Adrenal gland (tissue), 12 donors: Measurements from ENCODE around the gene TMEM244. TPM values are rescaled to one million over a fixed set of nuclear protein-coding genes. Genes with fewer than 3 reads are reported as not detected.

Experiments used
- DNase-seq, 7 donors: peaks; one replicate each; pipeline ENCODE4 v3.0.0-alpha.2; 2019 to 2020
- H3K27ac ChIP-seq, 5 donors: fragments of 200-600 bp; sonication (generic) in 4 of 5; 1 replicate in 3 of 5; 2 replicates in 2 of 5; pipeline versions ENCODE4 v1.5.1 to v1.8.0; 2016 to 2020; ENCODE audit warnings: mild to moderate bottlenecking in 1 of 5
- H3K27me3 ChIP-seq: fragments of 200-600 bp; 2 replicates; pipeline ENCODE4 v1.8.0; 2021
- H3K36me3 ChIP-seq, 2 donors: fragments of 200-600 bp; replicated peaks in 1 of 2; 1 replicate in 1 of 2; 2 replicates in 1 of 2; pipeline versions ENCODE4 v1.5.1 to v1.8.0; 2018 to 2022
- H3K4me1 ChIP-seq, 2 donors: fragments of 200-600 bp; replicated peaks in 1 of 2; 1 replicate in 1 of 2; 2 replicates in 1 of 2; pipeline versions ENCODE4 v1.5.1 to v1.8.0; 2018 to 2021
- H3K4me3 ChIP-seq, 4 donors: fragments of 200-600 bp; sonication (generic) in 3 of 4; one replicate each; pipeline ENCODE4 v1.5.1; 2016 to 2018
- H3K9me3 ChIP-seq, 3 donors: fragments of 200-600 bp; sonication (generic) in 1 of 3; replicated peaks in 1 of 3; 1 replicate in 2 of 3; 2 replicates in 1 of 3; pipeline versions ENCODE4 v1.5.1 to v1.8.0; 2016 to 2021
- POLR2A ChIP-seq, 2 donors: fragments of 450-650 bp; IDR thresholded peaks; one replicate each; pipeline ENCODE4 v1.6.1; 2017; ENCODE audit warnings: antibody characterized with exemption in 2 of 2, mild to moderate bottlenecking in 2 of 2, moderate library complexity in 1 of 2
- WGBS, 4 donors: extraction: QIAGEN DNeasy Blood & Tissue Kit in 2 of 4; methylation state at CpG; one replicate each; pipeline versions ENCODE4 v1.1.5 to v1.1.7; 2013 to 2017; 5-methylcytosine and 5-hydroxymethylcytosine counted together
- intact Hi-C, 2 donors: fragments of 100-400 bp; cut with DNase I; formaldehyde crosslinking; loops; one replicate each; pipeline versions ENCODE4 v1.14.1 to v1.15.0; 2022 to 2023
- polyA plus RNA-seq, 3 donors: library from polyadenylated mRNA; stranded (reverse); fragments of 200-250 nt in 2 of 3; fragments of 350-450 nt in 1 of 3; fragmentation: Illumina TruSeq in 1 of 3; extraction: RNeasy Lipid Tissue Mini Kit (QIAGEN cat#74804) in 1 of 3; gene quantifications; one replicate each; pipeline ENCODE4 v1.2.3, GENCODE V29; 2013 to 2014
- total RNA-seq, 9 donors: library from RNA; depleted of rRNA in 4 of 9; stranded (reverse); fragments of >200 nt in 4 of 9; fragments of 120-200 nt in 1 of 9; fragmentation: NEBNext Ultra II Directional in 1 of 9; extraction: Animal tissue kit (Norgen Biotek cat#: 25700) in 1 of 9; gene quantifications; one replicate each; pipeline versions ENCODE4 v1.1.0 to v1.2.4, GENCODE V29; 2013 to 2023
- TF ChIP-seq, protein P1 (sequence below), 6 experiments: fragments of 450-650 bp in 4 of 6; fragments of 200-600 bp in 2 of 6; sonication (generic) in 1 of 6; IDR thresholded peaks; 1 replicate in 5 of 6; 2 replicates in 1 of 6; pipeline versions ENCODE4 v1.5.1 to v1.8.0; 2016 to 2021; ENCODE audit warnings: antibody characterized with exemption in 6 of 6, mild to moderate bottlenecking in 2 of 6, moderate library complexity in 1 of 6
- donor health status: healthy with polysubstance abuse.
- donor health status: Bipolar disorder and iron deficiency.
- donor health status: DM: yes; HTN: yes; CAD: no.
- donor health status: DM: no; HTN: no; CAD: no.
- donor health status: DM: no; HTN: no; CAD: no.
- donor health status: DM: yes; HTN: yes; CAD: no.

Gene TMEM244
- total and polyA plus RNA-seq, 12 donors, result not detected

DNA sequence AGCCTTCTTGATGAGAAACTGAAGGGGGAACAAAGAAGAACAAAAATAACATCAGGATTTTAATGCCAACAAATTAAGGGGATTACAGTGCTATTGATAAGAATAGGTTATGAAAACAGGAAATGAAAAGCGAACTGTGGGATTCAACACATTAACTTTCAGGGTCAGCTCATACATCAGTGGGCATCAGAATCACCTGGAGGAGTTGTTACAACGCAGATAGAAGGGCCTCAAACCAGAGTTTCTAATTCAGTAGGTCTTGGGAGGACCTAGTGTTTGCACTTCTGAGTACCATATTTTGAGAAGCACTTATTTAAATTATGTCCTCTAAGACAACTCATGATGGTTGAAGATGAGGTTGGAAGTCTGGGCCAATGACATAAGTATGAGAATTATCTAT is 5.6 kb upstream of the TMEM244 start:
- no peaks in the 10 kb centered on the region for H3K9me3 ChIP-seq
- no peaks in the 10 kb centered on the region for H3K36me3 ChIP-seq
- no peak for DNase-seq
- 83 to 89% (median 87%) methylated on average over 2 of the region's 2 CpGs for WGBS, 4 donors
- H3K27ac ChIP-seq, result no peak overlapping the region
- TF ChIP-seq, protein P1, sequence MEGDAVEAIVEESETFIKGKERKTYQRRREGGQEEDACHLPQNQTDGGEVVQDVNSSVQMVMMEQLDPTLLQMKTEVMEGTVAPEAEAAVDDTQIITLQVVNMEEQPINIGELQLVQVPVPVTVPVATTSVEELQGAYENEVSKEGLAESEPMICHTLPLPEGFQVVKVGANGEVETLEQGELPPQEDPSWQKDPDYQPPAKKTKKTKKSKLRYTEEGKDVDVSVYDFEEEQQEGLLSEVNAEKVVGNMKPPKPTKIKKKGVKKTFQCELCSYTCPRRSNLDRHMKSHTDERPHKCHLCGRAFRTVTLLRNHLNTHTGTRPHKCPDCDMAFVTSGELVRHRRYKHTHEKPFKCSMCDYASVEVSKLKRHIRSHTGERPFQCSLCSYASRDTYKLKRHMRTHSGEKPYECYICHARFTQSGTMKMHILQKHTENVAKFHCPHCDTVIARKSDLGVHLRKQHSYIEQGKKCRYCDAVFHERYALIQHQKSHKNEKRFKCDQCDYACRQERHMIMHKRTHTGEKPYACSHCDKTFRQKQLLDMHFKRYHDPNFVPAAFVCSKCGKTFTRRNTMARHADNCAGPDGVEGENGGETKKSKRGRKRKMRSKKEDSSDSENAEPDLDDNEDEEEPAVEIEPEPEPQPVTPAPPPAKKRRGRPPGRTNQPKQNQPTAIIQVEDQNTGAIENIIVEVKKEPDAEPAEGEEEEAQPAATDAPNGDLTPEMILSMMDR (IDR thresholded peaks at IDR 0.05), result no peak
- TF ChIP-seq POLR2A (IDR thresholded peaks at IDR 0.05), result no peak
- no peaks in the 10 kb centered on the region for H3K4me1 ChIP-seq
- peaks cover 6% of the 10 kb centered on the region for H3K27me3 ChIP-seq
- intact Hi-C loops, result no loop called here
- H3K4me3 ChIP-seq, result no peak overlapping the region

DNA sequence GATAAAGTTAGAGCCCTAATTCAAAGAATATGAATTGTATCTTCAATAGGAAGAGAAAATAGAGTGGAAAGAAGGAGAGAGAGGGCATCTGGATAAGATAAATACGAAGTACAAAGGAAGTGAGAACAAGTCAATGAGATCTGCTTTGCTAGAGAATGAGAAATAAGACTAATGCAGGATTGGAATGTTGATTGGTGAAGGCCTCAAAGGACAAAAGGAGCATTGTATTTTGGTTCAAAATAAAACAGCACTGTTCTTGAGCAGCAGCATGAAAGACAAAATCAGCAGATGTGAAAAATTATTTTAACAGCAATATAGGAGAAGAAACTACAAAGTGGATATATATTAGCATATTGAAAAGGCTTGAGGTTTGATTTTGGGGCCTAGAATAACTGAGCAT is 5.1 kb upstream of the TMEM244 start:
- 73 to 91% (median 81%) methylated on average over 1 of the region's 1 CpG for WGBS, 4 donors
- TF ChIP-seq POLR2A (IDR thresholded peaks at IDR 0.05), result no peak
- TF ChIP-seq, protein P1 (IDR thresholded peaks at IDR 0.05), result no peak

DNA sequence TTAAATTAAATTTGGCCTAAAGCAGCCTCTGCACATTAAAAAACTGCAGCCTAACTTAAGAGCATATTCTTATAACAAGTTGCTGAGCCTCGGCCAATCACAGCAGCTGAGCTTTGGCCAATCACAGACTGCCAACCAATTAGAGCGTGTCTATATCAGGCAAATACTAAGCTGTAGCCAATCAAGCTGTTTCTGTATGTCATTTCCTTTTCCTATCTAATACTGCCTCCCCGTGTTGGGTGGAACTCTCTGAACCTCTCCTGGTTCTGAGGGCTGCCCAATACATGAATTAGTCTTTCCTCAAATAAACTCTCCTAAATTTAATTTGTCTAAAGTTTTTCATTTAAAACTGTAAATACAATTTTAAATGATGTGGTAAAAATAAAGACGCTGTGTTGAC is 3.9 kb upstream of the TMEM244 start:
- H3K9me3 ChIP-seq, result no peaks in the 10 kb centered on the region
- no peak overlapping the region for H3K4me3 ChIP-seq
- H3K27ac ChIP-seq, result no peak overlapping the region
- H3K36me3 ChIP-seq, result no peaks in the 10 kb centered on the region
- H3K27me3 ChIP-seq, result peaks cover 6% of the 10 kb centered on the region
- intact Hi-C loops, result no loop called here
- 91 to 95% (median 94%) methylated on average over 4 of the region's 4 CpGs for WGBS, 4 donors
- no peak for TF ChIP-seq POLR2A (IDR thresholded peaks at IDR 0.05)
- TF ChIP-seq, protein P1 (IDR thresholded peaks at IDR 0.05), result no peak
- H3K4me1 ChIP-seq, result peaks cover 0 to 5% of the 10 kb centered on the region in 2 donors
- DNase-seq, result no peak

More for the DNA sequence above, 5.1 kb upstream of the TMEM244 start:
- intact Hi-C loops, result no loop called here
- H3K4me3 ChIP-seq, result no peak overlapping the region
- H3K4me1 ChIP-seq, result no peaks in the 10 kb centered on the region
- no peaks in the 10 kb centered on the region for H3K36me3 ChIP-seq
- H3K27ac ChIP-seq, result no peak overlapping the region
- peaks cover 6% of the 10 kb centered on the region for H3K27me3 ChIP-seq
- DNase-seq, result no peak
- no peaks in the 10 kb centered on the region for H3K9me3 ChIP-seq

DNA sequence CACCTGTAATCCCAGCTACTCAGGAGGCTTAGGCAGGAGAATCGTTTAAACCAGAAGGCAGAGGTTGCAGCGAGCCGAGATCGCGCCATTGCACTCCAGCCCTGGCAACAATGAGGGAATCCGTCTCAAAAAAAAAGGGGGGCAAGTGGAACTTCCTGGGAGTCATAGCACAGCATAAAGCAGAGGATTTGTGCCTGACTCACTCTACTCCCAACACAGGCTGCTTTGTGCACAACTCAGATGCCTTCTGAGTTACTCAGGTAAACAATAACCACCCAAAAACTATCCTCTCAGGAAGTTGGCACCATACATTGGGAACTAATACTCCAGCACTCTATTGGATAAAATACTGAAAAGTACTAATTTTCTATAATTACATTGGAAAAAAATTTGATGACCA is 2.5 kb upstream of the TMEM244 start:
- H3K9me3 ChIP-seq, result no peaks in the 10 kb centered on the region

More for the DNA sequence above, 2.5 kb upstream of the TMEM244 start:
- intact Hi-C loops, result no loop called here
- no peak for DNase-seq
- no peaks in the 10 kb centered on the region for H3K36me3 ChIP-seq
- H3K4me3 ChIP-seq, result no peak overlapping the region
- H3K4me1 ChIP-seq, result peaks cover 0 to 5% of the 10 kb centered on the region in 2 donors
- no peak overlapping the region for H3K27ac ChIP-seq
- 90 to 97% (median 92%) methylated on average over 6 of the region's 6 CpGs for WGBS, 4 donors
- TF ChIP-seq POLR2A (IDR thresholded peaks at IDR 0.05), result no peak
- TF ChIP-seq, protein P1 (IDR thresholded peaks at IDR 0.05), result no peak
- H3K27me3 ChIP-seq, result peaks cover 6% of the 10 kb centered on the region
